T-helper 2 cell treated with Interferon-gamma antibody and Interleukin-4, amounts not matched to agents 100 ng/mL and 5 ng/mL, for 36 hours (primary cell): ENCODE data around the gene IL36A. TPM values are rescaled to one million over a fixed set of nuclear protein-coding genes. Genes with fewer than 3 reads are reported as not detected.

Experiments
- intact Hi-C: fragments of 100-400 bp; cut with micrococcal nuclease; formaldehyde crosslinking; loops from one replicate; pipeline ENCODE4 v1.15.1; 2023
- total RNA-seq: library from RNA; stranded (reverse); gene quantifications from 2 replicates; pipeline ENCODE4 v1.2.3, GENCODE V29; 2022

Gene IL36A, protein sequence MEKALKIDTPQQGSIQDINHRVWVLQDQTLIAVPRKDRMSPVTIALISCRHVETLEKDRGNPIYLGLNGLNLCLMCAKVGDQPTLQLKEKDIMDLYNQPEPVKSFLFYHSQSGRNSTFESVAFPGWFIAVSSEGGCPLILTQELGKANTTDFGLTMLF
- 0.25 TPM in 1 of 2 replicates, not detected in the other for total RNA-seq

DNA sequence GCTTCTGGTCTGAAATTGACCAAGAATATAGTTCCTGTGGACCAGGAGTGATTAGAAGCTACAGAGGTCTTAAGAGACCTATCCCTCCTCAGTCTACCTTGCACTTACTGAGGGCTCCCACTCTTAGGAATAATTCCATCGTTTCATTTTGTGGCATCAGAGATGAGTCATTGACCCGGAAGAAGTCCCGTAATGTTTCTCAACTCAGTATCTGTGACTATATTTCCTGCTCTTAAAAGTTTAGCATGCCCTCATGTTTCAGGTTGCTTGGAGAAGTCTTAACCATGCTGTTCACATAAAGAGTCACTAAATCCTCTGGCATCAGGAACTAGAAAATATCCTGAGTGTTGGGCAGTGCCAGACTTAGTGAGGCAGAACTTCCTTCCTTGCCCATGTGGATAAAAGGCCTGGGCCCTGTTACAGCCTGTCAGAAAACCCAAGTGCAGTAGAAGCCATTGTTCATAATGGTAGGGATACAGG is at the start of gene IL36A:
IL36A (plus strand) TSS at position 430 of the 480 bp plus-strand sequence. CDS start 413 bp downstream, outside the sequence.
- intact Hi-C loops: no loop called here

DNA sequence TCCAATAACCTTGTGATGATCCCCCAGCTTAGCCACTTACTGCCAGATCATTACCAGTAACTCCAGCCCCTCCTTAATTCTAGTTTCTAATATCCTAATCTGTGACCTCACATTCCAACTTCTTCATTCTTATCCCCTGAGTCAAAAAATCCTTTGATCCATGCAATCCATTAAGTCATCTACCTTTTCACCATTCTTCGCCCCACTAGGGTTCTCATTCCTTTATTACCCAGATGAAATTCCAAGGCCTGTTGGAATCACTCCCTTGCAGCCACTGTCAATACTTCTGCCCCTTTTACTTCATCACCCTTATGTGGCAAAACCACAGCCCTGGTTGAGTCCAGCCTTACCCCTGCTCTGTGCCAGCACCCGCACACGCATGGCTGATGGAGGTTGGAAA is 47.7 kb upstream of the IL36A start:
- intact Hi-C loops: no loop called here

DNA sequence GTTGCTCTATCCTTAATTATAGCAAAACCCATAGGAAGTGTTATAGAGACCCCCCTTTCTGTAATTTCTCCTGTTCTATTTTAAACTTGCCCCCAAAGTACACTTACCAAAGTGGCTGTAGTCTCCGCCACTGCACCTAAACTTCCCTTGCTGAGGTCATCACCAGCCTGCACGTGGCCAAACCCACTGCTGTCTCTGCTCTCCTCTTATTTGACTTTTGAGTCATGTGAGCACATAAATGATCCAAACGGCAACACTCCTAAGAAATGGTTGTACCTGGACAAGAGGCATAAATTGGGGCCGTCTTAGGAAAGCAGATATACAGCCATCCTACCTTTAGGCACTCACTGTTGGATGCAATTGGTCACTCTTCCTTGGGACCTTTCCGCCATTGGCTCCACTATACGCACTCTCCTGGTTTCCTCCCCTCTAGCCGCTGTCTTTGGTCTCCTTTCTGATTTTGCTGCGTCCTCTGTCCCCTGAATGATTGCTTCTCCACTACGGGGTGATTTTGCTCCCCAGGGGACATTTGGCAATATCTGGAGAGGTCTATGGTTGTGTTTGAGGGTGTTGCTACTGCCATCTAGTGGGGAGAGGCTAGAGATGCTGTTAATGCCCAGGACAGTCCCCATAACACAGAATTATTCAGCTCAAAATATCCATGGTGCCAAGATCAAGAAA is 46.7 kb upstream of the IL36A start:
- intact Hi-C loops: loop anchor here (1.0 kb wide), 1 partner anchor 209 kb away; no protein-coding TSS in a partner anchor

DNA sequence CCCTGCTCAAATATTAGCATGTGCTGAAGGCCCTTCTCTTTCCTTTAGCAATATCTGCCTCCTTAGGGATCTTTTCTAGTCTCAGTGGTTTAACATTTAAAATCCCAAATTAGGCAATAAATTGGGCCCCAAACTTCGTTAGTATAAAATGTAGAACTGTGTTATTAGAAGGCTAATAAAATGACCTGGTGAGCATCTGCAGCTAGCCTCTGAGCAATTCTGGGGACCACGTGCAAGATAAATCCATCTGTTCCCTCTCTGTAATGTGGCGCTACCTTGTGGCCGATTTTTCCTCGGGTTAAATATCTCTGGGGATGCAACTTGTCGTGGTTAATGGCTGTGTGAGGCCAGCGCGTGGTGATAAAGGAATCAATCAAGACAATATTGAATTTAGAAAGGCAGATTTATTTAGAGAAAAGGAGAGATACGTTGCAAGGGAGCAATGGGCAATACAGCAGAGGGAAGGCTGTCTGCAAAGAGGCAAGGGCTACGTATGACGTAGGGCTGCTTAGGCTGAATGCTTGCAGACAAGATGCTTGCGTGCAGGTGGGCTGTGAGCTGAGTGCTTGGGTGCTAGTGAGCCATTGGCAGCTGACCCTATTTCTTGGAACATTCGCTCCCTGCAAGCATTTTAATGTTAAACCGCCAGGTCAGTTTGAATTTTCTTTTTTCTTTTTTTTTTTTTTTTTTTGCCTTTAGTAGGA is 46.0 kb upstream of the IL36A start:
- intact Hi-C loops: loop anchor here (1.0 kb wide), 1 partner anchor 210 kb away; no protein-coding TSS in a partner anchor

DNA sequence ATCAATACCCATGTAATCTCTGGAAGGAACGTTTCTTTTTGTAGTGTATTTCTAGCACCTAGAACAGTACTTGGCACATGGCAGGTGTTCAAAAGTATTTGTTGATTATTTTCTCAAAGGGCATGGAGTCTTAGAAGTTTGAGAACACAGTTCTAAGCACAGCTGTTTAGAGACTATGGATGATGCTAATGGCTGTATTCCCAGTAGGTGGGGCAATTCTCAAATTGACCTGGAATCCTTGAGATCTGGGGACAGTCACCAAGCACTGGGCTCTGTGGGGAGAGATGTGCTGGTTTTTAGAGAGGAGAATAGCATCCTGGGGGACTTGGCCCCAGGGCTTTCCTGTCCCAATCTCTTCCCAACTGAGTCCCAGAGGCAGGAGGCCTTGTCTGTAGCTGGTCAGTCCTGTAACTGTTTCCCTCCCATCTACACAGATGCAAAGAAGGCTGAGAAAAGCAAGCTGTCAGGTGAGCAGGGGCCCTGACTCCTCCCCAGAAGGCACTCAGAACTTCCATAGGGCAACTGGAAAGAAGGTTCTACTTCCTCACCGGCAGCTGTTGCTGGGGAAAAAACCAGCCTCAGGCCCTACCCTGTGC is 44.9 kb upstream of the IL36A start:
- intact Hi-C loops: no loop called here

DNA sequence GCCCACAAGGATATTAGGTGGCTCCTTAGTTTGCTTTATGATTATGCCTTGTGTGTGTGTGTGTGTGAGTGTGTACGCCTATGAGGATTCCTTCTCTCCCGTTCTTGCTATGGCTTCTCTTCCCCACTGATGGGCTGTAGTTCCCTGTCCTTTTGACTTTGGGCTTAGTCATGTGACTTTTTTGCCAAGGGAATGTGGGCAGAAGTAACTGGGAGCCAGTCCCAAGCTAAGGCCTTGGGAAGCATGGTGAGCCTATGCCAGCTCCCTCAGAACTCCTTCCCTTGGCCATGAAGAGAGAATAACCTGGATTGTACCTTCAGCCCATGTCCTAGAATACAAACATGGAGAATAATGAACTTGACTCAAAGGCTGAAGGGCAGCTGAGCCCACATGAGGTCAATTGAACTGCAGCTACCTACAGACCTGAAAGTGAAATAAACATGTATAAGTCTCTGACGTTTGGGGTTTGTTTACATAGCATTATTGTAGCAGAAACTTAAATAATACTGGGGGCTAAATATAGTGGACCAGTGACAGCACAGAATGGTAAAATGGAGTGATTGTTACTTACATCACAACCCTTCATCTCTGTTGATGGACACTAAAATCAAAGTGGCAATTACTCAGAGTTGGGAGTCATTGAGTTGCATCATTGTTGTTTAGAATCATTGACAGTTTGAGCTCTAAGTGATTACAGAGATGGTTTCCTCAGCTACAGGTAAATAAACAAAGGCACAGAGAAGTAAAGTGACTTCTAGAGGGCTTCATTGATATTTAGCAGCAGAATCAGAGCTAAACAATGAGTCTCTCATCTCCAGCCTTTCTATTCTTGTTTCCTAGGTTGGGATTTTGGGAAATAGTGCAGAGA is 42.7 kb upstream of the IL36A start:
- intact Hi-C loops: no loop called here

DNA sequence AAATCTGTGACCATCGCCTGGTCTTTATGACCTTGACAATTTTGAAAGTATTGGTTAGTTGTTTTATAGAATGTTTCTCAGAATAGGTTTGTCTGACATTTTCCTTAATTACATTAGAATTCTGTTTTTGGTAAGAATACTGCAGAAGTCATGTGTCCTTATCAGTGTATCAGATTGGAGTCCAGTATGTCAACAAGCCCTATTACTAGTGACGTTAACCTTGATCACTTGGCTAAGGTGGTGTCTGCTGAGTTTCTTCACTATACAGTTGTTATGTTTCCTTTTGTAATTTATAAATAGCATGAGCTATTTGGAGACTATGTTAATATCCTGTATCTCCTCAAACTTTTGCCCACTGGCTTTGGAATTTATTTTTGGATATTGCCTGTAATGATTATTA is 38.2 kb upstream of the IL36A start:
- intact Hi-C loops: no loop called here

DNA sequence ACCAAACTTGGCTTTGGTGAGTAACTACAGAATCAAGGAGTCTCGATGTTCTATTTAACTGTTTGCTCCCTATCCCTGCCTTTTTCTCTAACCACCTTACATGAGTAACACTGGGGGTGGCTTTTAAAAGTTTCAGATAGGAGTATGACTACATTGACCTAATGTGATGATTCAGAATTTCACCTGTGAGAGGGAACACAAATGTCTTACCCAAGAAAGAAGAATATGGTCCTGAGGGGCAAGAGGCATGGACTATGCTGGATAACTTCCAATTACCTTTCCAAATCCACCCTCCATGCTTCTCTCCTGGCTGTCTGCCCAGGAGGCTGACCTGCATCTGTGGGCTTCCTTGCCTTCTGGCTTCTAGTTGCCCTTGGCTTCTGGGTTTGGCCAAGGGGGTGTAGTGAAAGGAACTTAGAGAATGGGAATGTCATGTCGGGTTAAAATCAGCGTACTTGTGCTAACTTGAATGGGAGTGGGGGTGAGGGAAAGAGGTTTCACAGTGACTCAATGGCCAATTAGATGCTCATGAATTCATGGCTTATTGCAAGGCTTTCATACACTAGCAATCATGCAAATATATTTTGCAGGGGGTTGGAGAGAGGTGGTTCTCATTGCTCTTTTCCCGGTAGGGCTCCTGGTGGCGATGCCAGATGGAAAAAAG is 32.7 kb upstream of the IL36A start:
- intact Hi-C loops: no loop called here

DNA sequence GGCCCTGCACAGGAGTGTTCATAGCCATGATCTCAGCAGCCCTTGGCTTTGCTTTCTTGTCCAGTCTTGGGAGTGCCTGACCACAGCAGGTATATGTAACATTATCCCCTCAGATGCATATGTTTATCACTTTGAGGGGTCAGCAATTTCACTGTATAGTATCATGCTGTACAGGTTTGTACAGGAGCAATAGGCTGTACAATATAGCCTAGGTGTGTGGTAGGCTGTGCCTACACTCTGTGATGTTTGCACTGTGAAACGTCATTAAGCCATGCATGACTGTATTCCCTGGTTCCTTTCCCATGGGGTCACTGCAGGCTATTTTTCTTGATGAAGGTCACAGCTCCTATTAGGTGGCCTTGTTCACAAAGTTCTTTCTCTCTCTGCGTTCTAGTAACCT is 32.1 kb upstream of the IL36A start:
- intact Hi-C loops: no loop called here

DNA sequence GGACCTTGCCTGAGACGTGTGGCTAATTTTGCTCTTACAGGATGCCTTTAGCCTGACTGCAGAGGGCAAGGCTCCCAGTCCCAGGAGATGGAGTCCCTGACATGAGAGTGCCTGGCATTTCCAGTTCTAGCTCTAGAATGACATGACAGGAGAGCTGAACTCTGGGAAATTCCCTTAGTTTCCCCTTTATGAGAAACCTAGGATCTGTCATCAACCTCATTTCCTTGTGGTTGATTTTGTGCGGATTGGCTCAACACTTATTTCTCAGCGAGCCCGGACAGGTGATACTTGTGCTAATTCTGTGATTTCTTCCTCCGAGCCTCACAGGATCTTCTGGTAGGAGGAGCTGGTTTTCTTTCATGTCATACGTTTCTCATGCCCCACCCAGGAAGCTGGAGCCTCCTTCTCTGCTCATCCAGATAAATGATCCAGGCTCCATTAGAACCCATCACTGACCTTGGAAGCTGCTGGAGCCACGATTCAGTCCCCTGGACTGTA is 27.7 kb upstream of the IL36A start, which contains the start of gene IL36G:
IL36G (plus strand) TSS at position 448 of the 498 bp plus-strand sequence. CDS start 633 bp downstream, outside the sequence.
- intact Hi-C loops: no loop called here

DNA sequence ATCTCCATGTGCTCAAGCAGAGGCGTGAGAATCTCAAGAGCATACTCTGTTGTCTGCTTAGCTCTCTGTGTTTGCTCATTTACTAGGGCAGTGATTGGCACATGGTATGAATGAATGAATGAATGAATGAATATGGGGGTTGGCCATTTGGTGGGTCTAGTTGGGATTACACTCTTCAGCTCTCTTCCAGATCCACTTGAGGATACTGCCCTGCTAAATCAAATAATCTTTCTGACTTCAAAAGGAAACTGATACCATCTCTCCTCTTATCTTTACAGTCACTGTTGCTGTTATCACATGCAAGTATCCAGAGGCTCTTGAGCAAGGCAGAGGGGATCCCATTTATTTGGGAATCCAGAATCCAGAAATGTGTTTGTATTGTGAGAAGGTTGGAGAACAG is 25.5 kb upstream of the IL36A start:
- intact Hi-C loops: no loop called here

DNA sequence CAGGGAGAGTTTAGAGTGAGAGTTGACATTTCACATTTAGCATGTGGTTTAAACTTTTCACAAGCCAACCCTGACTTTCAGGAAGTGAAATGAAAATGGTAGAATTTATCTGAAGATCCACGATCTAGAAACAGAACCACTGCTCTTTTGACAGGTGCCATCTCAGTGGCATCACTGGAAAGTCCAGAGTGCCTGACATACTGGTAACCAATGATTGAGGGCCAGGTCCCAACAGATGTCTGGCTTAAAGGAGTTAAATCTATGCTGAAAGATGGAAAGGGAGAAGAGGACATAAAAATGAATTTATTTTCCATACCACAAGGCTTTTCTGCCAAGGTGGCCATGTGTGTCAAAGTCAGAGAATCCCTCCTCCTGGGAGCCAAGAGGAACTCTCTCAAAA is 24.7 kb upstream of the IL36A start:
- intact Hi-C loops: no loop called here

DNA sequence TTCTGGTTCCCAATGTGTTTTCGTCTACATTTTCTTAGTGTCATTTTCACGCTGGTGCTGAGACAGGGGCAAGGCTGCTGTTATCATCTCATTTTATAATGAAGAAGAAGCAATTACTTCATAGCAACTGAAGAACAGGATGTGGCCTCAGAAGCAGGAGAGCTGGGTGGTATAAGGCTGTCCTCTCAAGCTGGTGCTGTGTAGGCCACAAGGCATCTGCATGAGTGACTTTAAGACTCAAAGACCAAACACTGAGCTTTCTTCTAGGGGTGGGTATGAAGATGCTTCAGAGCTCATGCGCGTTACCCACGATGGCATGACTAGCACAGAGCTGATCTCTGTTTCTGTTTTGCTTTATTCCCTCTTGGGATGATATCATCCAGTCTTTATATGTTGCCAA is 20.2 kb upstream of the IL36A start:
- intact Hi-C loops: loop anchor here (1.0 kb wide), 1 partner anchor 11 kb away; no protein-coding TSS in a partner anchor

DNA sequence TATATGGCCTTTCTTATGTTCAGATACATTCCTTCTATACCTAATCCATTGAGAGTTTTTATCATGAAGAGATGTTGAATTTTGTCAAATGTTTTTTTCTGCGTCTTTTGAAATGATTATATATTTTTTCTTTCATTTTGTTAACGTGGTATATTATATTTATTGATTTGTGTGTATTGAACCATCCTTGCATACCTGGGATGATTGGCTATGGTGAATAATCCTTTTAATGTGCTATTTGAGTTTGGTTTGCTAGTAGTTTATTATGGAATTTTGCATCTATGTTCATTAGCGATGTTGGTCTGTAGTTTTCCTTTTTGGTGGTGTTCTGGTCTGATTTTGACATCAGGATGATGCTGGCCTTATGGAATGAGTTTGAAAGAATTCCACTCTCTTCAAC is 15.6 kb upstream of the IL36A start:
- intact Hi-C loops: loop anchor here (10.0 kb wide), 1 partner anchor 185 kb away; the partner anchor contains the start of gene PSD4

DNA sequence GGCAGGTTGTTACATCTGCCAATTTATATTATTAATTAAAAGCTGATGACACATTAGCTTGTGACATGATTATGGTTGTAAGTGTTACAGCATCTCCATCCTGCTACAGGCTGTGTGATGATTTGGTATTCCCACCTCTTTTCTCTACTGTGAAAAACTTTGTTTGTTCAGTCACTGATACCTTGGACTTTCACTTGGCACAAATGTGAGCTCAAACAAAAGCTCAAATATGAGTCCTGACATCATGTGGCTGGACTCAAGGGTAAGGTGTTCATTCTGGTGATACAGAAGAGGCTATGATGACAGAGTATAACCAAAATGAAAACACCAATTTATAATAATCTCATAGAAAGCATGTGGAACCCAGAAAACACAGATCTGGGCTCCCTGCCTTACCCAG is 11.4 kb upstream of the IL36A start:
- intact Hi-C loops: loop anchor here (10.0 kb wide), 1 partner anchor 181 kb away; the partner anchor contains the start of gene PSD4

DNA sequence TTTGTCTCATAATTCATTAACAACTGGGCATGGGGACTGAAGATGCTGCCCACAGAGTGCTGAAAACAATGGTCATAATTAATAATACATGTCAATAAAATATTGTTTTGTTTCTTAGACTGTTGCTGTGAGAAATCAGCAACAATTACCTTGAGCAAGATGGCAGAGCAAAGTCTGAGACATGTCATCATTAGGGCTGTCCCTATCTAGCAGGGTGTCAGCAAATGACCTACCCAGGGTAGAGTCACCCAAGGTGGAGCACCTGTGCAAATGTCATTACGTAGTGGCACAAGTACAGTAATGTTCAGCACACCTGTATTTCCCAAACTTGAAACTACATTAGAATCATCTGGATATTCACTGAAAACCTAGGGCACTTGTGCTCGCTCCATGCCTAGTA is 10.6 kb upstream of the IL36A start:
- intact Hi-C loops: loop anchor here (5.0 to 10.0 kb wide), 3 partner anchors 103 to 232 kb away; partner anchors contain the start of genes CKAP2L and PSD4

DNA sequence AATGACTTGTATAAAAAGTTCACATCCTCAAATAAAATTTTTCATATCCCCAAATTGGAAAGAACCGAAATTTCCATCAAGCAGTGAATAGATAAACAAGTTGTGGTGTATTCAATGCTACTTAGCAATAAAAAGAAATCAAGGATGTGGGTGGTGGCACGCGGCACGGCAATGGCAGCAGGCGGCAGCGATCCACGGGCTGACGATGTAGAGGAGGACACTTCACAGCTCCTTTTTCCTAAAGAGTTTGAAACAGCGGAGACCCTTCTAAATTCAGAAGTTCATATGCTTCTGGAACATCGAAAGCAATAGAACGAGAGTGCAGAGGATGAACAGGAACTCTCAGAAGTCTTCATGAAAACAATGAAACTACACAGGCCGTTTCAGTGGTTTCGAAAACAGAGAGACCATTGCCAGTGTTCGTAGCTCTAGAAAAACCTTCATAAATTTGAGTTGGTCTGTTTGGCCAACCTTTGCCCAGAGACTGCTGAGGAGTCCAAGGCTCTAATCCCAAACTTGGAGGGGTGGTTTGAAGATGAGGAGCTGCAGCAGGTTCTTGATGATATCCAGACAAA is 9.8 kb upstream of the IL36A start:
- intact Hi-C loops: loop anchor here (5.0 to 10.0 kb wide), 3 partner anchors 102 to 233 kb away; partner anchors contain the start of genes CKAP2L and PSD4

DNA sequence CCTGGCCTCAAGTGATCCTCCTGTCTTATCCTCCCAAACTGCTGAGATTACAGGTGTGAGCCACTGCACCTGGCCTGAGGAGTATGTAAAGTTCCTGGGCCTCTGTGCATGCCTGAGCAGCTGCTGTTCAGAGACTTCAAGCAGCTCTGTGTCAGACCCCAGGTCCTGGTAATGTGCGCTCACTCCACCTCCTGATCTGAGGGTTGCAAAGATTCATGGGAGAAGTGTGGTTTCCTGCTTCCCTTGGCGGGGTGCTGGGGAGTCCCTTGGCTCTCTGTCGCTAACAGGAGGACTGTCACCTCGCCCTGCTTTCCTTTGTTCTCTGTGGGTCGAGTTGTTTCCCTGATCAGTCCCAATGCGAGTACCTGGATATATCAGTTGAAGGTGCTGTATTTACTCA is 8.6 kb upstream of the IL36A start:
- intact Hi-C loops: loop anchor here (1.0 to 10.0 kb wide), 4 partner anchors 11 to 234 kb away; partner anchors contain the start of genes CKAP2L and PSD4

DNA sequence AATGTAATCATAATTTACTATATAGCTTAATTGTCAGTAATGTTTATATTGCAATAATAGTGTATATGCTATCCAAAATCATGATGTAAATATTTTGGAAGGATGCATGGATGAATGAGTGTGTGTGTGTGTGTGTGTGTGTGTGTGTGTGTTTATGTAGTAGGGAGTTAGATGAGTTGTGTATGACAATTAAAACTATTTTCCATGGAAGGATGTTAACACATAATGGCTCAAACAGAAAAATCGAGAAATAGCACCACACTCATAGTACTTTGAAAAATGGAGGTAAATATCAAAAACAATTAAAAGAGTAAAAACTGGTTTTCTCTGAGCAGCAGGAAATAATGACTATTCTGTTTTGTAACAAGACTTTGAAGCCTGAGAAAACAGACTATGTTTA is 8.1 kb upstream of the IL36A start:
- intact Hi-C loops: loop anchor here (5.0 to 10.0 kb wide), 3 partner anchors 100 to 235 kb away; partner anchors contain the start of genes CKAP2L and PSD4
